RWPE1 (cell line): ENCODE data around the gene GJD4.

Source experiments
- CTCF ChIA-PET: fragments of 350-600 bp; sonication (Branson Sonifier 250); formaldehyde crosslinking; extraction: SDS; loops from one replicate; lab custom pipeline; 2021; lab: Yijun Ruan, JAX
- POLR2A ChIA-PET: fragments of 400-600 bp; formaldehyde crosslinking; extraction: SDS; loops from one replicate; lab custom pipeline; 2020; ENCODE audit warnings: antibody characterized with exemption; ENCODE audit not compliant: low non-redundant PET; lab: Yijun Ruan, JAX
- DNase-seq: peaks from one replicate; pipeline ENCODE4 v3.0.0; 2012; ENCODE audit warnings: low spot score
- H3K27ac ChIP-seq: fragments of 450-650 bp; 2 replicates; pipeline ENCODE4 v1.5.1; 2017
- CTCF ChIP-seq: fragments of 450-650 bp; conservative IDR thresholded peaks from 2 replicates; pipeline ENCODE4 v1.5.1; 2017; ENCODE audit warnings: low read depth, mild to moderate bottlenecking

The GJD4 gene, protein sequence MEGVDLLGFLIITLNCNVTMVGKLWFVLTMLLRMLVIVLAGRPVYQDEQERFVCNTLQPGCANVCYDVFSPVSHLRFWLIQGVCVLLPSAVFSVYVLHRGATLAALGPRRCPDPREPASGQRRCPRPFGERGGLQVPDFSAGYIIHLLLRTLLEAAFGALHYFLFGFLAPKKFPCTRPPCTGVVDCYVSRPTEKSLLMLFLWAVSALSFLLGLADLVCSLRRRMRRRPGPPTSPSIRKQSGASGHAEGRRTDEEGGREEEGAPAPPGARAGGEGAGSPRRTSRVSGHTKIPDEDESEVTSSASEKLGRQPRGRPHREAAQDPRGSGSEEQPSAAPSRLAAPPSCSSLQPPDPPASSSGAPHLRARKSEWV

GRCh38 chr10:35605191-35605590 is at the start of gene GJD4:
Gene GJD4 (plus strand): TSS chr10:35605341. CDS start chr10:35605568, 227 bp downstream.
- no peak for DNase-seq
- no peak within 1 kb of the TSS for H3K27ac ChIP-seq
- ChIA-PET POLR2A (no interaction called here), CTCF (interaction anchor here (0.9 kb wide), 1 partner anchor 42 kb away, joined by 3 read pairs; no protein-coding TSS in a partner anchor)
- no peak for TF ChIP-seq CTCF

DNA sequence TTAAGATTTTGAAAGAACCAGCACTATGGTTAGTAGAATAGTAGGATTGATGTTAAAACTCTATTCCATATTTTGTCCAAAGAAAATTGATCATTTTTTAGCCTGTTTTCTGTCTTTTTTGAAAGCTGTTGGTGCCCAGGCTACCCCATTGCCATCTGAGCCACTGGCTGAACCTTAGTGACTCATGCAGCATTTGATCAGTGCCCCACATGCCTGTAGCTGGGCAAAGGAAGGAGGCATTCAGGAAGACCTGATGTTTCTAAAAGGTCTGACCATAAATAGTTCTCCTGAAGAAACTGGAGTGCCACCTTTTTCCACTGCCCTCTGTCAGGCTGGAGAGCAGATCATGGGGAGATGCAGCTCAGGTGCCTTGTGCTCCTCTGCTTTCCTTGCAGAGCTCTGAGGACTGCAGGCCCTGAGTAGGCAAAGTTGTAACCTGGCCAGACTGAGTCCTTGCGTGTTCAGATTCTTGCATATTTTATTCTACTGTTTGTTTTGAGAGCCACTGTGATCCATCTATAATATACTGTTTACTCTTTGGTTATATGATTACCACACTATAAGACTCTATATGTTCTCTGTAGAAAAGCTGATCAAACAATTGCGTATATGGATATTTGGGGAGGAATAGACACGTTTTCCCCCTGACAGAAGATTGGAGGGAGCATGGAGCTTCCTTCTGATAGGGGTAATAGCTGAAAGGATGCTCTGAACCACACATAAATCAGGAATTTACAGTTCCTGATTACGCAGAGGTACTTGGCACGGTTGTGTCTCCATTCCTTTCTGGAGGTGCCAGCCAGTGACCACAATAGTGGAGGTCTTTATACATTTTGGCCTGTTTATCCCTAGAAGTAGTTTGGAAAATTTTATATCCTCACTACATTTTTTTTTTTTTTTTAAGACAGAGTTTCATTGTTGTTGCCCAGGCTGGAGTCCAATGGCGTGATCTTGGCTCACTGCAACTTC is 48.9 kb upstream of the GJD4 start:
- no peak for TF ChIP-seq CTCF
- no peak for DNase-seq
- CTCF ChIA-PET, result interaction anchor here (0.6 to 0.7 kb wide), 3 partner anchors 11 to 493 kb away, joined by 3 to 4 read pairs (median 3); no protein-coding TSS in a partner anchor
- POLR2A ChIA-PET, result no interaction called here
- no peak overlapping the region for H3K27ac ChIP-seq

GRCh38 chr10:35558276-35558675 is 46.9 kb upstream of the GJD4 start:
- no peak overlapping the region for H3K27ac ChIP-seq
- TF ChIP-seq CTCF, result no peak
- POLR2A ChIA-PET, result no interaction called here
- CTCF ChIA-PET, result no interaction called here
- DNase-seq, result no peak

- H3K27ac ChIP-seq, result no peak overlapping the region
- CTCF ChIA-PET, result no interaction called here
- DNase-seq, result no peak
- POLR2A ChIA-PET, result no interaction called here
- TF ChIP-seq CTCF, result no peak
Observed at GRCh38 chr10:35559416-35559815, 45.7 kb upstream of the GJD4 start.

DNA sequence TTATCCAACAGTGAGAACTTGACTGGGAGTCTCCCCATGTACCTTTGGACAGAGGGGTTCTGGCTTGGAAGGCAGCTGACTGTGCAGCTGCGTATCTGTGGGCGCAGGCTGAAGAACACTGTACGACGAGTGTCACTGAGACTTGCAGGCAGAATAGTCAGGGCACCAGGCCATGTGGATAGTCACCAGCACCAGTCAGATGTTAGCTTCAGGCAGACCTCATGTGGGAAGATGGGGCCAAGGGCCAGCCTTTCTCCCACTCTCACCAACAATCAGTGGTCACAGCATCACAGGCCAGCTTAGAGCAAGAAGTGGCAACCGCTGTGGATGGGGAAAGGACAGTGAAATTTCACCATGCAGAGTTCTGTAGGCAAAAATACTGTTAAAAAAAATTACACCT is 43.4 kb upstream of the GJD4 start:
- no peak for TF ChIP-seq CTCF
- no peak overlapping the region for H3K27ac ChIP-seq
- ChIA-PET POLR2A (no interaction called here), CTCF (interaction anchor here (0.5 to 2.1 kb wide), 6 partner anchors 9 to 239 kb away, joined by 3 to 15 read pairs (median 4); no protein-coding TSS in a partner anchor)
- DNase-seq, result no peak

DNA sequence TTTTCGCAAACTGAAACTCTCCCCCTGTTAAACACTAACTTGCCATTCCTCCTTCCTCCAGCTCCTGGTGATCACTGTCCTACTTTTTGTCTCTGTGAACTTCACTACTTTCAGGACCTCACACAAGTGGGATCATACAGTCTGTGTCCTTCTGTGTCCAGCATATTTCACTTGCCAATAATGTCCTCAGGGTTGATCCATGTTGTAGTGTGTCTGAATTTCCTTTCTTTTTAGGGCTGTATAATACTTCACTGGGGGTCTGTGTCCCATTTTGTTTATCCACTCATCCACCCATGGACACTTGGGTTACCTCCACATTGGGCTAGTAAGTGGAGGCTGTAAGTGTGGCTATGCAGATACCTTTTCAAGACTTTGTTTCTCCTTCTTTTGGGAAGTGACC is 42.7 kb upstream of the GJD4 start:
- H3K27ac ChIP-seq, result no peak overlapping the region
- TF ChIP-seq CTCF, result no peak
- CTCF ChIA-PET, result interaction anchor here (0.6 to 2.1 kb wide), 10 partner anchors 10 to 353 kb away, joined by 3 to 15 read pairs (median 4); no protein-coding TSS in a partner anchor
- no peak for DNase-seq
- POLR2A ChIA-PET, result no interaction called here
